Ecto neural progenitor cell (in vitro differentiated cells): ENCODE results near the gene JAZF1.

Source experiments
- DNase-seq: peaks from one replicate; pipeline ENCODE4 v3.0.0-alpha.2; 2018; ENCODE audit warnings: low spot score

JAZF1 gene

GRCh38 chr7:28008171-28008570 lies 172.4 kb downstream of the JAZF1 start:
- DNase-seq = no peak

- DNase-seq = no peak
Measured at GRCh38 chr7:28006491-28006890, 174.1 kb downstream of the JAZF1 start.

- no peak for DNase-seq
Measured at GRCh38 chr7:28005847-28006231, 174.8 kb downstream of the JAZF1 start.

GRCh38 chr7:28005075-28005846 lies 175.3 kb downstream of the JAZF1 start:
- DNase-seq = no peak

GRCh38 chr7:28003408-28003807 lies 177.2 kb downstream of the JAZF1 start:
- no peak for DNase-seq

GRCh38 chr7:28002638-28003037 lies 178.0 kb downstream of the JAZF1 start:
- no peak for DNase-seq

- DNase-seq = no peak
Measured at GRCh38 chr7:28001896-28002295, 178.7 kb downstream of the JAZF1 start.

GRCh38 chr7:27999829-28000228 lies 180.8 kb downstream of the JAZF1 start:
- no peak for DNase-seq

- DNase-seq = no peak
Measured at GRCh38 chr7:27998382-27998781, 182.2 kb downstream of the JAZF1 start.

GRCh38 chr7:27997188-27997707 lies 183.3 kb downstream of the JAZF1 start:
- DNase-seq = no peak

- DNase-seq = no peak
Measured at GRCh38 chr7:27996141-27996540, 184.5 kb downstream of the JAZF1 start.

GRCh38 chr7:27995228-27995627 lies 185.4 kb downstream of the JAZF1 start:
- DNase-seq = no peak

GRCh38 chr7:27994639-27995038 lies 186.0 kb downstream of the JAZF1 start:
- DNase-seq = no peak

GRCh38 chr7:27992755-27993493 lies 187.7 kb downstream of the JAZF1 start:
- no peak for DNase-seq

GRCh38 chr7:27992097-27992496 lies 188.5 kb downstream of the JAZF1 start:
- no peak for DNase-seq

- no peak for DNase-seq
Measured at GRCh38 chr7:27991006-27991528, 189.5 kb downstream of the JAZF1 start.

GRCh38 chr7:27976531-27976930 lies 204.1 kb downstream of the JAZF1 start:
- DNase-seq = no peak

GRCh38 chr7:27973625-27974024 lies 207.0 kb downstream of the JAZF1 start:
- no peak for DNase-seq

- DNase-seq = no peak
Measured at GRCh38 chr7:27972276-27972675, 208.3 kb downstream of the JAZF1 start.

- no peak for DNase-seq
Measured at GRCh38 chr7:27971171-27971812, 209.3 kb downstream of the JAZF1 start.

GRCh38 chr7:27970350-27970749 lies 210.2 kb downstream of the JAZF1 start:
- no peak for DNase-seq

- DNase-seq = no peak
Measured at GRCh38 chr7:27969346-27969745, 211.2 kb downstream of the JAZF1 start.

GRCh38 chr7:27967639-27968038 lies 213.0 kb downstream of the JAZF1 start:
- no peak for DNase-seq
